KBM-7 (cell line): ENCODE results near the gene POU6F2.
"Not testable (repeated sequence)": the region's sequence is repeated elsewhere in the genome, so short reads cannot be mapped to it uniquely, and the experiment has no call there.

Experiments used
- DNase-seq: peaks from one replicate; pipeline ENCODE4 v3.0.0-alpha.2; 2015
- in situ Hi-C: fragments of 300-500 bp; cut with MboI; formaldehyde crosslinking; loops from 2 replicates; pipeline ENCODE4 v1.14.3; 2020; ENCODE audit warnings: low sequenced_read_pairs, low pct_unique_long_range_greater_than_20kb, mixed read lengths

Gene POU6F2

GRCh38 chr7:39360038-39360437 is 382.3 kb downstream of the POU6F2 start:
- in situ Hi-C loops, result no loop called here

GRCh38 chr7:39360766-39361165 is 383.1 kb downstream of the POU6F2 start:
- DNase-seq, result no peak
- in situ Hi-C loops, result no loop called here

More at GRCh38 chr7:39360038-39360437, 382.3 kb downstream of the POU6F2 start:
- DNase-seq, result no peak

GRCh38 chr7:39365751-39366295 is 388.1 kb downstream of the POU6F2 start:
- in situ Hi-C loops, result no loop called here
- no peak for DNase-seq

- in situ Hi-C loops, result no loop called here
Observed at GRCh38 chr7:39367451-39367850, 389.7 kb downstream of the POU6F2 start.

GRCh38 chr7:39367943-39368342 is 390.2 kb downstream of the POU6F2 start:
- DNase-seq, result no peak
- in situ Hi-C loops, result no loop called here

More at GRCh38 chr7:39367451-39367850, 389.7 kb downstream of the POU6F2 start:
- no peak for DNase-seq

- no peak for DNase-seq
- in situ Hi-C loops, result no loop called here
Observed at GRCh38 chr7:39372383-39372782, 394.7 kb downstream of the POU6F2 start.

- DNase-seq, result no peak
- in situ Hi-C loops, result no loop called here
Observed at GRCh38 chr7:39374436-39375040, 396.8 kb downstream of the POU6F2 start.

GRCh38 chr7:39375047-39375873 is 397.6 kb downstream of the POU6F2 start:
- in situ Hi-C loops, result no loop called here
- no peak for DNase-seq

GRCh38 chr7:39375874-39376190 is 398.1 kb downstream of the POU6F2 start:
- DNase-seq, result no peak
- in situ Hi-C loops, result no loop called here

- DNase-seq, in situ Hi-C loops: not testable (repeated sequence)
Observed at GRCh38 chr7:39376881-39377280, 399.2 kb downstream of the POU6F2 start.

- no peak for DNase-seq
- in situ Hi-C loops, result no loop called here
Observed at GRCh38 chr7:39379416-39379815, 401.7 kb downstream of the POU6F2 start.

- in situ Hi-C loops, result no loop called here
- no peak for DNase-seq
Observed at GRCh38 chr7:39383136-39383535, 405.4 kb downstream of the POU6F2 start.

GRCh38 chr7:39384386-39384785 is 406.7 kb downstream of the POU6F2 start:
- no peak for DNase-seq
- in situ Hi-C loops, result no loop called here

GRCh38 chr7:39386718-39387117 is 409.0 kb downstream of the POU6F2 start:
- DNase-seq, result no peak

GRCh38 chr7:39392151-39392550 is 414.4 kb downstream of the POU6F2 start:
- in situ Hi-C loops, result no loop called here
- no peak for DNase-seq

More at GRCh38 chr7:39386718-39387117, 409.0 kb downstream of the POU6F2 start:
- in situ Hi-C loops, result no loop called here

GRCh38 chr7:39394105-39394680 is 416.5 kb downstream of the POU6F2 start:
- no peak for DNase-seq

GRCh38 chr7:39399458-39399857 is 421.7 kb downstream of the POU6F2 start:
- no peak for DNase-seq
- in situ Hi-C loops, result no loop called here

More at GRCh38 chr7:39394105-39394680, 416.5 kb downstream of the POU6F2 start:
- in situ Hi-C loops, result no loop called here

- DNase-seq, result no peak
- in situ Hi-C loops, result no loop called here
Observed at GRCh38 chr7:39399986-39400385, 422.3 kb downstream of the POU6F2 start.

- in situ Hi-C loops, result no loop called here
- no peak for DNase-seq
Observed at GRCh38 chr7:39400836-39401235, 423.1 kb downstream of the POU6F2 start.

GRCh38 chr7:39402034-39402433 is 424.3 kb downstream of the POU6F2 start:
- in situ Hi-C loops, result no loop called here
- no peak for DNase-seq
